ENCODE results near the gene ERFE.

ERFE gene

GRCh38 chr2:238155051-238155760 is 3.6 kb upstream of the ERFE start:
- no peak for DNase-seq (ENCODE audit: low spot score)

DNA sequence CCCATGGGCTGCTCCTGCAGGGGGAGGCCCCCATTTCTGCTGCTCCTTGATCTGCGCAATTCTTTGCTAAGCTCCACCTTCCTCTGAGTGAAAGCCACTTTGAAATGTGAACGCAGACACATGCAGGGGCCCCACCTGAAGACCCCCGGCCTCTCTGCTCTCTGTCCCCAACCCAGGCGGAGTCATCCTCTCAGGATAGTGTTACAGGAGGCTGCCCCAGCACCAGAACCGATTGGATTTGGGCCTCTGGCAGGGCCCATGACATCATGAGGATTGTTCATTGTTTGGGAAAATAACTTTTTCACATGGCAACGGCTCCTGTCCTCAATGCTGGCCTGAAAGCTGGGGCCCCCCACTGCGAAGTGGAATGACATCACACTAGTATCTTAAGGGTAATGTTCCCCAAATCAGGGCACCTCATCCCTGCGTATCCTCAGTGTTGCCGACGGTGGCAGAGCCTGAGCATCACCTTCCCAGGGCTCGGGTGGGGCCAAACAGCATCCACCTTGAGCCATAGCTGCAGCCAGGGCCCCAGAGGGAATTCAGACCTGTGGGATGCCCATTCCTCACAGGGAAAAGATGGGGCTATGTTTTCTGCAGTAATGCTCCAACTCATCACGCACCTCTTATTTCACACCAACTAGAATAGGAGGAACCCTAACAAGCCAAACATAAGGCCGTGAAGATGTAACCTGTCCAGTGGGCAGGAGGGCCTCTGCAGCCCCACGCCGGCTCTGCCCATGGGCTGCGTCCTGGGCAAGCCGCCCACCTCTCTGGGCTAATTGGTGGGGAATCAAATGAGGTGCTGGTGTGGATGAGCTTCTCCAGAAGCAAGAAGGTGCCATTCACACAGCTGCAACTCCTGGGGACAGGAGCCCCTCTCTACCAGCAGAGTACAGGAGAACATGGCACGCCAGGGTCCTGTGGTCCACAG is 2.7 kb upstream of the ERFE start:
- DNase-seq (ENCODE audit: low spot score), result no peak

GRCh38 chr2:238157506-238158017 is 1.2 kb upstream of the ERFE start:
- no peak for DNase-seq (ENCODE audit: low spot score)

- DNase-seq (ENCODE audit: low spot score), result no peak
Measured at GRCh38 chr2:238158018-238158508, 707 bp upstream of the ERFE start.

DNA sequence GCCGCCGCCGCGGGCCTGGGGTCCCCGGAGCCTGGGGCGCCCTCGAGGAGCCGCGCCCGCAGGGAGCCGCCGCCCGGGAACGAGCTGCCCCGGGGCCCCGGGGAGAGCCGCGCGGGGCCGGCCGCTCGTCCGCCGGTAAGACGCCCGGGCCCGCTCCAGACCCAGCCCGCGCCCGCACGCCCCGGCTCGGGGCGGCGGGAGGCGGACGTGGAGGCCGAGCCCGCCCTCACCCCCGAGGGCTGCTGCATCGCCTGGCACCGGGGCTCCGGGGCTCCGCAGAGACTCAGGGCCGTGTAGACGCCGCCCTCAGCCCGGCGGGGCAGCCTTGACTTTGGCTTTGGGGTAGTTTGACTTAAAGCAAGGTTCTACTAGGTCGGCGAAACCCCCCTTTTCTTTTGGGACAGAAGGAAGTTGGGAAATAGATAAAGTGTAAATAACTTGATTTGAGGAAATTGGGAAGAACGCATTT is 335 bp downstream of the ERFE start:
- DNase-seq (ENCODE audit: low spot score), result peak; percentile 58

DNA sequence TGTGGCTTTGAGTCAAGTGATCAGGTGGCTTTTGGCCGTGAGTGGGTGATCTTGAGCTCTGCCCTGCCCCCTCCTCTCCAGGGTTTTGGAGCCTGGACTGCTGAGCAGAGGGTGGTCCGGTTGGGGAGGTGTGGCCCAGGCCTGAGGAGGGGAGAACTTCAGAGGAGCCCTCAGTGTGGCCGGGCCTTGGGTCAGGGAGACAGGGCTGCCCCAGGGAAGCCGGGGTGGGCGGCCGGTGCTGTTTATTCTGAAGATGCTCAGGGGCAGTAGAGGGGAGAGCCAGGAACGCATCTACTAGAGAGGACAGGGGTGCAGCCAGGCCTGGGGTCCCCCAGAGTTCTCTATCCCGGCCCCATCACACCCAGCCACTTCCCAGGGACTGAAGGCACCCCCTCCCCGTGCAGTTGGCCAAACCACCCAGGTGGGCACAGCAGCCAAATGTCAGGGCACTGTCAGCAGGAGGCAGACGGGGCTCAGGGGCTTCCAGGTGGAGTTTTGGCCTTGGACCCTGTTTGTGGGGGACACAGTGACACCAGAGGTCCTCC is 963 bp downstream of the ERFE start:
- DNase-seq (ENCODE audit: low spot score), result peak; percentile 52

DNA sequence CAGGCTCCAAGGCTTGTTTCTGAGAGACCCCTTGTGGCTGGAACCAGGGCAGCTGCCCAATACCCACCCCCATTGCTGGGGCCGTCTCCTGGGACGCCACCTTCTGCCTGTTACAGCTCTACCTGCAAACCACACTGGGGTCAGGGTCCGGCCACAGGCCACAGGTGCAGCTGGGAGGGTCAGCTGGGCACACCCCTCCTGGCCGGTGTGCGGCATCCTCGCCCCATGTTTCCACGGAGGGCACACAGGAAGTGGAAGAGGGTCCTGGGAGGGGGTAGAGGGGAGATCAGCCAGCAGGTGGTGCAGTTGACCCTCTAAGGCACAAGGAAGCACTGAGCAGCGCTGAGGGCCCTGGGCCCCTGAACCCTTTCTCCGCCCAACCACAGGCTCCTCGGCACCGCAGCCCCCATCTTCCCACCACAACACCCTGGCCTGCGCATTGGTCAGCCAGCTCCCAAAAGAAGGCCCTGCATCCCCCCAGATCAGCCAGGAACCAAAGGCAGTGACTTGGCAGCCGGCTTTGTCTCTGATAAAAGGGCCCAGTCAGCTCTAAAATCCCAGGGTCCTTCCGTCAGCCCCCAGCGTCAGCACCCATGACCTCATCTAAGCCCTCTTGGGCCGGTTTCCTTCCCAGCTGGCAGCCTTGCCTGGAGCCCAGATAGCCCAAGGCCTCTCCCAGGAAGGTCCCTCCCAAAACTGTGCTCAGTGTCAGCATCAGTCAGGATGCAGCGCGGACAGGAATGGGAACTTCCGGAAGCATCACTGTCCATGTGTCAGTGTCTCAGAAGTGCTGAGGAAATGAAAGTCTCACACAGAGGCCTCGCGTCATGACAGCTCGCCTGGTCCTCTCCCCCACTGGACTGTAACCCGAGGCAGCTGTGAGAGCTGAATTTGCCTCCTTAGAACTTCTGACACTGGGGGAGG is 1.7 kb downstream of the ERFE start:
- DNase-seq (ENCODE audit: low spot score), result peak; percentile 78

DNA sequence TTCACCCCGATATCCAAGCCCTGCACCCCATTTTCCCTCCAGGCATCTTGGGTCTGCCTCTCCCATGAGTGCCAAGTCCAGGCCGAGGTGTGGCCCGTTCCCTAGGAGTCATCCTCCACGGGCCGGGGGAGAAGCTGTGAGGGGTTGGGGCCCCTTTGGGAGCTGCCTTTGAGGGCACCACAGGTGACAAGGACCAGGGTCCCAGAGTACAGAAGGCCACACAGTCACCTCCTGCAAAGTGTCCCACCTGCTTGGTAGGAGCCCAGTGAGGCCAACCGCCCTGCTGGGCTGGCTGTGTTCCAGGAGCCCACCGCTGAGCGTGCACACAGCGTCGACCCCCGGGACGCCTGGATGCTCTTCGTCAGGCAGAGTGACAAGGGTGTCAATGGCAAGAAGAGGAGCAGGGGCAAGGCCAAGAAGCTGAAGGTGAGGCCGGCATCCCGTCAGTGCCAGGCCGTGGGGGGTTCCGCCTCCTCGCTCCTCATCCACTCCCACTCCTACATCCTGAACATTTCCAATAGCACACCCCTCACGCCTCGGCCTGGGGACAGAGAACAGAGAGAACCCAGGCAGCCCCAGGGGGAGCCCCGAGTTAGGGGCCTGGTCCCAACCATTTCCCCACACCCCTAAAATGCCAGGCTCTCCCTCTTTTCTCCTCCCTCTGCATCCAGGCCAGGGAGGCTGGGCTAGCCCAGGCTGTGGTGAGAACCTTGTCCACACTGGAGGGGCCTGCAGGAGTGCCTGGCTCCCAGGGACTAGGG is 2.7 kb downstream of the ERFE start:
- DNase-seq (ENCODE audit: low spot score), result peak; percentile 25

GRCh38 chr2:238162251-238162845 is 3.6 kb downstream of the ERFE start:
- peak; percentile 64 for DNase-seq (ENCODE audit: low spot score)

GRCh38 chr2:238162846-238163441 is 4.2 kb downstream of the ERFE start:
- peak; percentile 59 for DNase-seq (ENCODE audit: low spot score)

GRCh38 chr2:238163481-238164198 is 4.9 kb downstream of the ERFE start:
- peak; percentile 58 for DNase-seq (ENCODE audit: low spot score)

DNA sequence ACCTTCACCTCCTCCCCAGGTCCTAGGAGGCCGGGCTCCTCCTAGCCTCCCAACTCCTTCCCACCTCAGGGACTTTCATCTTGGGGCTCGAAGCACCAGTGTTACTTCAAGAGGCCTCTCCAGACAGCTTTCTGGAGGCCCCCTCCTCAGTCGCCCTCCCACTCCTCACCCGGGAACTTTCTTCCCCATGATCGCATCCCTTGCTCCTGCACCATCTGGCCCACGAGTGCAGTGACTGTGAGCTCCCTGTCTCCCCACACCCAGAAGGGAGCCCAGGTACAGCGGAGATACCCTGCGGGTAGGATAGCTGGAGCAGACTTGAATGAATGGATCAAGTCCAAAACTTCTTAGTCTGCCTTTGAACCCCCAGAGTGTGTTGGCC is 6.1 kb downstream of the ERFE start:
- DNase-seq (ENCODE audit: low spot score), result peak; percentile 30

- peak; percentile 21 for DNase-seq (ENCODE audit: low spot score)
Measured at GRCh38 chr2:238165288-238165921, 6.6 kb downstream of the ERFE start.

DNA sequence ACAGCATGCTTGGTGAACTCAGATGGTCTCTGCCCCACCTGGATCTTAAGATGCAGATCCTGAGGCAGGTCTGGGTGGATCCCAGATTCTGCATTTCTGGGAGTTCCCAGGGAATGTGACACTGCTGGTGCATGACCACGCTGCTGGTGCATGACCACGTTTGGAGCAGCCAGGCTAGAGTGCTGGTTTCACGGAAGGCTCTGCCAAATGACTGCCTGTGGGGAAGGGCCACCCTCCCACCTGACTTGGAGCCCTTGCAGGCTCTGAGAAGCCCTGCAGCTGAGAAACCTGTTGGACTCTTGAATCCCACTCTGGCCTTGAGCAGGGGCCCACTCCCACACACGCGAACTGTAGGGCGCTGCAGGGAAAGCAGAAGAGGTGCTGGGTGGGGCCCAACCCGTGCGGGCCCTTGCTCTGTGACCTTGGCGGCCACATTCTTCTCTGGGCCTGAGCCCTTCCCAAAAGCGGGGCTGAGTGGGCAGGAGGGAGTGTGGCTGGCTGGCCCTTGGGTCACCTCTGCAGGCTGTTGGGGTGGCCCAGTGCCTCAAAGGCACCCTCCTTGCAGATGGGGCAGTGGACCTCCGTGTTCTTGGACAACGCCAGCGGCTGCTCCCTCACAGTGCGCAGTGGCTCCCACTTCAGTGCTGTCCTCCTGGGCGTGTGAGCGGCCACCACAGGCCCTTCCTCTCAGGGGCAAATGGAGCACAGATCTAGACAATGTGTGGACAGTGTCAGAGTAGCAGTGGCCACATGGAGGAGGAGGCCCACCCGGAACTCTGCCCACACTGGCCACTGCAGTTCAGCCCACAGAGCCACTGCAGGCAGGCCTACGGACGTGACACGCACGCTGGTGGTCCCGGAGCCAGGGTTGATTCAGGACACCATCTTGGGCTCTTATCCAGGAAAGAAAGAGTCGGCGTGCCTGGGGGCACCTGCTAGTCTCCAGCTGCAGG is 7.9 kb downstream of the ERFE start:
- DNase-seq (ENCODE audit: low spot score), result peak; percentile 37

DNA sequence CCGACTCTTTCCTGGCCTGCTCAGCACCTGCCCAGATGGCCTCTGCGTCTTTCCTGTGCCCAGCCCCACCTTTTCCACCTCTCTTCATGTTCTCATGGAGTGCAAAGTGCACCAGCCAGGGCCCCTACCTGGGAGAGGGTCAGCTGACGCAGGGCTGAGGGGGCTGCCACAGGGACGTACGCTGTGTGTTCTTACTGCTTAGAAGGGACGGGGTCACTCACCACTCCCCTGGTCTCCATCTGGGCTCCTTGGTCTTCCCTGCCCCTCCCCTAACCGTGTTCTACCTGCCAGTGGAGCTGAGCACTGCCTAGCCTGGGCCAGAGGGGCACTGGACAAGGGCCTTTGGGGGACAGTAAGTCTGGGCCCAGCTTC is 8.6 kb downstream of the ERFE start:
- DNase-seq (ENCODE audit: low spot score), result no peak

DNA sequence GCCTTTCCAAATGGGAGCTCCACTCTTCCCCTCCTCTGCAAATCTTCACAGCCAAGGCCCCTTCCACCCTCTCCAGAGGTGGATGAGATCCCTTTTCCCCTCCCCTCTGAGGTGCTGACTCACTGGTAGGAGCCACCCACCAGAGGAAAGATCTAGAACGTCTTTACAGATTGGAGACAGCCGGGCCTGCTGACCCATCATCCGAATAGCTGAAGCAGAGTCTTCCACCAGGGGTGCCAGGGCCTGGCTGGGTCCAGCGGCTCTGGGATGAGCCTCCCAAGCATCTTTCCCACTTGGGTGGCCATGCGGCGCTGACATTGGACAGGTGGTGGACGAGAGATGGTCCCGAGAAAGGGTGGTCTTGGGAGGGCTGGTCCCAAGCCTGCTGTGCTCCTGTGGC is 9.0 kb downstream of the ERFE start:
- DNase-seq (ENCODE audit: low spot score), result peak; percentile 75

All from hematopoietic multipotent progenitor cell treated with erythropoietin and hydrocortisone succinate and interleukin-3 and kit ligand, for 15 days (in vitro differentiated cells).